GM23248 (cell line): ENCODE measurements around the gene GRID2. TPM values are rescaled to one million over a fixed set of nuclear protein-coding genes. Genes with fewer than 3 reads are reported as not detected.

Experiments
- DNase-seq: peaks from one replicate; pipeline ENCODE4 v3.0.0-alpha.2; 2015
- H2AFZ ChIP-seq: fragments of 200-600 bp; sonication (generic); 2 replicates; pipeline ENCODE4 v1.6.1; 2016; ENCODE audit warnings: antibody characterized with exemption
- H3F3A ChIP-seq: fragments of 200-600 bp; sonication (generic); 2 replicates; pipeline ENCODE4 v1.6.1; 2016; ENCODE audit warnings: mild to moderate bottlenecking, antibody characterized with exemption, mixed run types; ENCODE audit not compliant: insufficient read depth
- H3K27ac ChIP-seq: fragments of 200-600 bp; sonication (generic); 2 replicates; pipeline ENCODE4 v1.5.1; 2016; ENCODE audit warnings: mild to moderate bottlenecking
- H3K27me3 ChIP-seq: fragments of 200-600 bp; sonication (generic); replicated peaks from 2 replicates; pipeline ENCODE4 v1.6.1; 2016; ENCODE audit warnings: mild to moderate bottlenecking; ENCODE audit not compliant: insufficient read depth
- H3K36me3 ChIP-seq: fragments of 200-600 bp; sonication (generic); 2 replicates; pipeline ENCODE4 v1.6.1; 2016; ENCODE audit warnings: low read depth, mild to moderate bottlenecking
- H3K4me1 ChIP-seq: fragments of 200-600 bp; sonication (generic); 2 replicates; pipeline ENCODE4 v1.6.1; 2016; ENCODE audit warnings: mild to moderate bottlenecking; ENCODE audit not compliant: insufficient read depth
- H3K4me2 ChIP-seq: fragments of 200-600 bp; sonication (generic); one replicate; pipeline ENCODE4 v1.6.1; 2016; ENCODE audit warnings: mild to moderate bottlenecking; ENCODE audit not compliant: unreplicated experiment
- H3K4me3 ChIP-seq: fragments of 200-600 bp; sonication (generic); 2 replicates; pipeline ENCODE4 v1.5.1; 2016; ENCODE audit warnings: mild to moderate bottlenecking
- H3K79me2 ChIP-seq: fragments of 200-600 bp; sonication (generic); 2 replicates; pipeline ENCODE4 v1.6.1; 2016; ENCODE audit warnings: mild to moderate bottlenecking; ENCODE audit not compliant: insufficient read depth
- H3K9ac ChIP-seq: fragments of 200-600 bp; sonication (generic); 2 replicates; pipeline ENCODE4 v1.6.1; 2016; ENCODE audit warnings: mild to moderate bottlenecking
- H3K9me2 ChIP-seq: fragments of 200-600 bp; sonication (generic); 2 replicates; pipeline ENCODE4 v1.6.1; 2016; ENCODE audit warnings: mixed run types, mild to moderate bottlenecking, moderate library complexity; ENCODE audit not compliant: insufficient read depth
- H3K9me3 ChIP-seq: fragments of 200-600 bp; sonication (generic); one replicate; pipeline ENCODE4 v1.6.1; 2017; ENCODE audit warnings: low read depth
- H4K20me1 ChIP-seq: fragments of 200-600 bp; sonication (generic); 2 replicates; pipeline ENCODE4 v1.6.0; 2016; ENCODE audit not compliant: insufficient read depth
- EZH2 ChIP-seq: fragments of 200-600 bp; sonication (generic); IDR thresholded peaks from 2 replicates; pipeline ENCODE4 v1.6.1; 2018; ENCODE audit warnings: antibody characterized with exemption, mild to moderate bottlenecking; ENCODE audit not compliant: insufficient read depth, poor library complexity, severe bottlenecking
- EZH2phosphoT487 ChIP-seq: fragments of 200-600 bp; sonication (generic); IDR thresholded peaks from 2 replicates; pipeline ENCODE4 v1.6.1; 2018; ENCODE audit warnings: antibody characterized with exemption, moderate library complexity, mild to moderate bottlenecking, low read depth; ENCODE audit not compliant: insufficient read depth
- WGBS, 2 experiments: methylation state at CpG; one replicate each; pipeline ENCODE4 v1.1.6; 2015 to 2017; ENCODE audit warnings: low lambda C conversion rate in 2 of 2, low coverage in 1 of 2; ENCODE audit errors: missing lambda C conversion rate in 2 of 2; 5-methylcytosine and 5-hydroxymethylcytosine counted together
- in situ Hi-C: fragments of 300-500 bp; cut with MboI; formaldehyde crosslinking; loops from 2 replicates; pipeline ENCODE4 v1.15.0; 2020
- polyA plus RNA-seq: library from polyadenylated mRNA; unstranded; fragments of >200 nt; fragmentation: Nextera tagmentation; extraction: Ambion mirVana; gene quantifications from 2 replicates; pipeline ENCODE4 v1.2.1, GENCODE V29; 2016
- total RNA-seq: library from RNA; depleted of rRNA; stranded (reverse); fragments of >200 nt; shearing (Covaris generic); gene quantifications from 2 replicates; pipeline ENCODE4 v1.2.3, GENCODE V29; 2014

GRID2 gene
- total and polyA plus RNA-seq, 2 experiments from 2014 or later, result not detected

DNA sequence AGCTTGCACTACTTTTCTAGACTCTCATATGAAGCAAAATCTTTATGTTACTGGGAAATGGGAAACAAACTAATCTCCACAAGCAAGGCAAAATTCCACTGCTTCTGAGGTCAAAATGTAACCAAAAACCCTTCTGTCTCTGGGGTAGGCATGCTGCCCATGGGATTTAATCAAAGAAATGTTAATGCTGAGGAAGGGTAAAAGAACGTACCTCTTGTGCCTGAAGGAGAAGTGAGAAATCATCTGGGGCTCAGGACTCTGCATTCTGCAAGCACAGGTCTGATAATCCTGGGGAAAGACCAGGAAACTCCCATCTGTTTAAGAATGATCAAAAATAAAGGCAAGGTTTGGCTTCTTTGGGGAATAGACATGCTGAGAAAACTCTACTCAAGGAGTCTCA lies 184.7 kb downstream of the GRID2 start:
- TF ChIP-seq EZH2phosphoT487 (no peak), EZH2 (no peak)
- 11 to 12% methylated on average over 1 of the region's 1 CpG for WGBS, 2 experiments

DNA sequence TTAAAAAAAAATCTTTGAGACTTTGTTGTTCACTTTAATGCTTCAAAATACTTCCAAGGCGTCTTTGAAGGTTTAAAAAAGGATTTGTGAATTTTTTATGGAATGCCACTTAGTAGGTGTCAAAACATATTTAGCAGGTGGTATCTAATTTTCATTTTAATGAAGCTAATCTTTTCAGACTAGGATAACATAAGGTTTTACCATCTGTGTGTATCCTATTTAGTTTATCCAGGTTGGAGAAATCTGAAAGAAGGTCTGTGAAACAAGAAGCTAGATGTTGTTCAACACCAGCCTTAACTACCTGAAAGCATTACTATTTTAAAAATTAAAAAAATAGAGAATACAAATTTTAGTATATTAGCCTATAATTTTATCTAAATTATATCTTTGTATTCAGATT lies 193.4 kb downstream of the GRID2 start:
- H3K79me2 ChIP-seq, result no peaks in the 10 kb centered on the region
- no peaks in the 10 kb centered on the region for H3K9me3 ChIP-seq
- H3K27ac ChIP-seq, result no peak overlapping the region
- H3K4me1 ChIP-seq, result no peaks in the 10 kb centered on the region
- TF ChIP-seq EZH2phosphoT487 (no peak), EZH2 (no peak)
- H3K4me2 ChIP-seq, result no peak overlapping the region
- no peaks in the 10 kb centered on the region for H3K36me3 ChIP-seq
- no peaks in the 10 kb centered on the region for H3K9me2 ChIP-seq
- in situ Hi-C loops, result no loop called here
- no peak overlapping the region for H3K4me3 ChIP-seq
- no peaks in the 10 kb centered on the region for H4K20me1 ChIP-seq
- no peak overlapping the region for H2AFZ ChIP-seq
- H3F3A ChIP-seq, result no peaks in the 10 kb centered on the region
- 4 to 7% methylated on average over 1 of the region's 1 CpG for WGBS, 2 experiments
- DNase-seq, result no peak
- H3K9ac ChIP-seq, result no peak overlapping the region
- H3K27me3 ChIP-seq, result no peaks in the 10 kb centered on the region

More for the DNA sequence above, 184.7 kb downstream of the GRID2 start:
- Histone ChIP-seq H3K4me2 (no peak overlapping the region), H3K9ac (no peak overlapping the region), H3K27ac (no peak overlapping the region), H3K4me1 (no peaks in the 10 kb centered on the region), H4K20me1 (no peaks in the 10 kb centered on the region), H3K79me2 (no peaks in the 10 kb centered on the region), H3K9me3 (no peaks in the 10 kb centered on the region), H3F3A (no peaks in the 10 kb centered on the region), H3K9me2 (no peaks in the 10 kb centered on the region), H3K27me3 (no peaks in the 10 kb centered on the region), H2AFZ (no peak overlapping the region), H3K4me3 (no peak overlapping the region), H3K36me3 (no peaks in the 10 kb centered on the region)
- in situ Hi-C loops, result no loop called here
- DNase-seq, result no peak

DNA sequence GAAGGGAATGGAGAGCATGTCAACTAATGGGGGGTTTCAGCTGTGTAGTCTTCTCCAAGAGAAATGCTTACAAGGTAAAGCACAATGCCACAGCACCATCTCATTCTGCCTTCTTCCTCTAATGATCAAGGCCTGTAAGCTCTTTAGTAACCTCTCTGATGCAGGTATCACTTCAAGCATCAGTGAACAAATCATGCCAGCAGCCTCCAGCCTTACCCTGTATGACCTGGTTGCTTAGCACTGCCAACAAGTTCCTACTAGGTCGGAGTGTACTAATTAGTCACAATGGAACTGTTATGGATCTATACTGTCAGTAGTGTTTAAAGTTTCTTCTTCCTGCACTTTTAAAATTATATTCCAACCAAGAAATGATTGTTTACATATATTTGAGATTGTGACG lies 197.7 kb downstream of the GRID2 start:
- H3K27me3 ChIP-seq, result no peaks in the 10 kb centered on the region
- H3K9ac ChIP-seq, result no peak overlapping the region
- no peaks in the 10 kb centered on the region for H3K4me1 ChIP-seq
- H3K9me2 ChIP-seq, result no peaks in the 10 kb centered on the region
- WGBS, 2 experiments, result 31 to 35% methylated on average over 2 of the region's 2 CpGs
- H3K9me3 ChIP-seq, result no peaks in the 10 kb centered on the region
- no peaks in the 10 kb centered on the region for H3K79me2 ChIP-seq
- no peaks in the 10 kb centered on the region for H3F3A ChIP-seq
- H3K27ac ChIP-seq, result no peak overlapping the region
- no peak overlapping the region for H2AFZ ChIP-seq
- no peak overlapping the region for H3K4me3 ChIP-seq
- no peak for TF ChIP-seq EZH2
- TF ChIP-seq EZH2phosphoT487, result no peak
- no peak for DNase-seq
- H3K36me3 ChIP-seq, result no peaks in the 10 kb centered on the region
- in situ Hi-C loops, result no loop called here
- H4K20me1 ChIP-seq, result no peaks in the 10 kb centered on the region
- no peak overlapping the region for H3K4me2 ChIP-seq

DNA sequence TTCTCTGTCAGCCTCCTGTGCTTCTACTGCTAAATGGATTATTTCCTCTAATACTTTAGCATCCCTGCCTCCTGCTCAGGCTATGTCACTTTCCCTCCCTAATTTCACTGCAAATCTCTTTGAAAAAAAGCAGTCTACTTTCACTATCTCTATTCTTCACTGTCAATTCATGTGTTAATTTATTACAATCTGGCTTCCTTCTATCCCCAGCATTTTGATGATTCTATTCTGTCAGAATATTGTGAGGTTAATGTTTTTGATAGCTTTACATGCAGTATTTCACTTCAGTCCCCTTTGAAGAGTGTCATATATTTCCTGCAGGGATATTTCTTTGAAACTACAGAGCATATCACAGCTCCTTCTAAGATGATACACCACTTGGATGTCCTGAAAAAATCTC lies 203.2 kb downstream of the GRID2 start:
- no peak overlapping the region for H3K9ac ChIP-seq
- in situ Hi-C loops, result no loop called here
- no peak overlapping the region for H2AFZ ChIP-seq
- no peak overlapping the region for H3K4me3 ChIP-seq
- H3K4me2 ChIP-seq, result no peak overlapping the region
- H3K9me2 ChIP-seq, result no peaks in the 10 kb centered on the region
- H3F3A ChIP-seq, result no peaks in the 10 kb centered on the region
- no peaks in the 10 kb centered on the region for H3K27me3 ChIP-seq
- H3K27ac ChIP-seq, result no peak overlapping the region
- H3K9me3 ChIP-seq, result no peaks in the 10 kb centered on the region
- DNase-seq, result no peak
- H3K4me1 ChIP-seq, result no peaks in the 10 kb centered on the region
- H3K79me2 ChIP-seq, result no peaks in the 10 kb centered on the region
- TF ChIP-seq EZH2phosphoT487 (no peak), EZH2 (no peak)
- H4K20me1 ChIP-seq, result no peaks in the 10 kb centered on the region
- no peaks in the 10 kb centered on the region for H3K36me3 ChIP-seq

DNA sequence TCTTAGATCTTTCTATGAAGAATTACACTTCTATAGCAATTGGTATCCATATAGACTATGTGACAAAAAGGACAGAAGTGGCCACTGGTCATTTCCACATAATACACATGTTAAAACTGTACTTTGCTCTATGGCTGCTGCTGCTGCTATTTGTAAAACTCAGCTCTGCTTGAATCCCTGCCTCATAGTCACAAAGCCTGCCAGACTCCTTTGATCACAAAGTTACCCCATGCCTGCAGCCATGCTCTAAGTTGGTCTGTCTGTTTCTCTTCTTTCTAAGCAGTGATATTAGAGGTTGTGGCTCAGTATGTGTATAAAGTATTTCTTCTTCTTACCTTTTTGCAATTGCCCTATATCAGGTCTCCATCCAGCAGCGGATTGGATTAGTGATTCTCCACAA lies 210.9 kb downstream of the GRID2 start:
- no peaks in the 10 kb centered on the region for H3K36me3 ChIP-seq
- TF ChIP-seq EZH2, result no peak
- no peak for TF ChIP-seq EZH2phosphoT487
- no peaks in the 10 kb centered on the region for H3F3A ChIP-seq
- DNase-seq, result no peak
- no peaks in the 10 kb centered on the region for H3K27me3 ChIP-seq
- no peaks in the 10 kb centered on the region for H3K9me2 ChIP-seq
- H3K4me3 ChIP-seq, result no peak overlapping the region
- H2AFZ ChIP-seq, result no peak overlapping the region
- no peak overlapping the region for H3K27ac ChIP-seq
- H3K4me2 ChIP-seq, result no peak overlapping the region
- no peaks in the 10 kb centered on the region for H3K4me1 ChIP-seq
- H4K20me1 ChIP-seq, result no peaks in the 10 kb centered on the region
- H3K9ac ChIP-seq, result no peak overlapping the region
- no peaks in the 10 kb centered on the region for H3K9me3 ChIP-seq
- no peaks in the 10 kb centered on the region for H3K79me2 ChIP-seq
- in situ Hi-C loops, result no loop called here
- 0 to 5% methylated on average over 1 of the region's 1 CpG for WGBS, 2 experiments
